Cardiac muscle cell (in vitro differentiated cells and primary cell): ENCODE results near the gene TMEM108. TPM values are rescaled to one million over a fixed set of nuclear protein-coding genes. Genes with fewer than 3 reads are reported as not detected.

ENCODE experiments used
- DNase-seq, 2 donors: peaks; one replicate each; pipeline versions ENCODE4 v3.0.0 to v3.0.0-alpha.2; 2010 to 2017; ENCODE audit warnings: low read depth in 1 of 2, low spot score in 1 of 2
- H3K27ac ChIP-seq: fragments of 200-600 bp; sonication (generic); 2 replicates; pipeline ENCODE4 v1.5.1; 2016
- H3K27me3 ChIP-seq: fragments of 200-600 bp; sonication (generic); 2 replicates; pipeline ENCODE4 v1.6.0; 2016; ENCODE audit warnings: control low read depth
- H3K36me3 ChIP-seq: fragments of 200-600 bp; sonication (generic); 2 replicates; pipeline ENCODE4 v1.5.1; 2016; ENCODE audit warnings: control low read depth
- H3K4me1 ChIP-seq: fragments of 200-600 bp; sonication (generic); 2 replicates; pipeline ENCODE4 v1.8.1; 2017; ENCODE audit warnings: low read depth, mild to moderate bottlenecking, mixed run types
- H3K4me3 ChIP-seq: fragments of 200-600 bp; sonication (generic); 2 replicates; pipeline ENCODE4 v1.5.1; 2016; ENCODE audit warnings: mild to moderate bottlenecking
- H3K9me3 ChIP-seq: fragments of 200-600 bp; sonication (generic); 2 replicates; pipeline ENCODE4 v1.5.1; 2017; ENCODE audit warnings: low read depth, mild to moderate bottlenecking, control low read depth
- polyA plus RNA-seq: library from polyadenylated mRNA; unstranded; fragments of >200 nt; fragmentation: Nextera tagmentation; extraction: Ambion mirVana; gene quantifications from 2 replicates; pipeline ENCODE4 v1.2.1, GENCODE V29; 2016
- total RNA-seq: library from RNA; depleted of rRNA; stranded (reverse); fragments of >200 nt; gene quantifications from 2 replicates; pipeline ENCODE4 v1.2.3, GENCODE V29; 2016
- TF ChIP-seq, protein P1 (sequence below): IDR thresholded peaks from 2 replicates; pipeline ENCODE4 v1.5.1; 2012; ENCODE audit warnings: low read depth, mild to moderate bottlenecking, low read length

Gene TMEM108
- total and polyA plus RNA-seq, 2 experiments from 2014 or later, result 1.0 to 1.6 TPM

DNA sequence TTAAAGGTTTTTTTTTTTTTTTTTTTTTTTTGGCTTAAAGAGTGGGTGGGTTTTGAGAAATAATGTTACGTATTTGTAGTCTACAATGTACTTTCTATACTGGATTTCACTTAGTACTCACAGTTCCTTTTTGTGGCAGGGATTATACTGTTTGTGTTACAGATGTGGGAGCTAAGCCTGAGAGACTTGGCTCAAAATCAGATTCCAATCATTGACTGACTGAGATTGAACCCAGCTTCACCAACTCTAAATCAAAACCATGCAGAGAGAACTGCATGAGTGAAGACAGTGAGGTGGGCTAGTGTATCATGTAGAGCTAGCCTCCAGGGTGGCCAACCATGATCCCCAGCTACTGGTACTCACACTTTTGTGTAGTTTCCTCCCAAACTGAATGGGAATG, 68.0 kb downstream of the TMEM108 start:
- H3K4me1 ChIP-seq, result peaks cover 5% of the 10 kb centered on the region
- H3K36me3 ChIP-seq, result no peaks in the 10 kb centered on the region
- no peaks in the 10 kb centered on the region for H3K27me3 ChIP-seq
- DNase-seq, result no peak
- H3K4me3 ChIP-seq, result no peak overlapping the region
- TF ChIP-seq, protein P1, sequence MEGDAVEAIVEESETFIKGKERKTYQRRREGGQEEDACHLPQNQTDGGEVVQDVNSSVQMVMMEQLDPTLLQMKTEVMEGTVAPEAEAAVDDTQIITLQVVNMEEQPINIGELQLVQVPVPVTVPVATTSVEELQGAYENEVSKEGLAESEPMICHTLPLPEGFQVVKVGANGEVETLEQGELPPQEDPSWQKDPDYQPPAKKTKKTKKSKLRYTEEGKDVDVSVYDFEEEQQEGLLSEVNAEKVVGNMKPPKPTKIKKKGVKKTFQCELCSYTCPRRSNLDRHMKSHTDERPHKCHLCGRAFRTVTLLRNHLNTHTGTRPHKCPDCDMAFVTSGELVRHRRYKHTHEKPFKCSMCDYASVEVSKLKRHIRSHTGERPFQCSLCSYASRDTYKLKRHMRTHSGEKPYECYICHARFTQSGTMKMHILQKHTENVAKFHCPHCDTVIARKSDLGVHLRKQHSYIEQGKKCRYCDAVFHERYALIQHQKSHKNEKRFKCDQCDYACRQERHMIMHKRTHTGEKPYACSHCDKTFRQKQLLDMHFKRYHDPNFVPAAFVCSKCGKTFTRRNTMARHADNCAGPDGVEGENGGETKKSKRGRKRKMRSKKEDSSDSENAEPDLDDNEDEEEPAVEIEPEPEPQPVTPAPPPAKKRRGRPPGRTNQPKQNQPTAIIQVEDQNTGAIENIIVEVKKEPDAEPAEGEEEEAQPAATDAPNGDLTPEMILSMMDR, result no peak
- no peak overlapping the region for H3K27ac ChIP-seq
- H3K9me3 ChIP-seq, result no peaks in the 10 kb centered on the region

DNA sequence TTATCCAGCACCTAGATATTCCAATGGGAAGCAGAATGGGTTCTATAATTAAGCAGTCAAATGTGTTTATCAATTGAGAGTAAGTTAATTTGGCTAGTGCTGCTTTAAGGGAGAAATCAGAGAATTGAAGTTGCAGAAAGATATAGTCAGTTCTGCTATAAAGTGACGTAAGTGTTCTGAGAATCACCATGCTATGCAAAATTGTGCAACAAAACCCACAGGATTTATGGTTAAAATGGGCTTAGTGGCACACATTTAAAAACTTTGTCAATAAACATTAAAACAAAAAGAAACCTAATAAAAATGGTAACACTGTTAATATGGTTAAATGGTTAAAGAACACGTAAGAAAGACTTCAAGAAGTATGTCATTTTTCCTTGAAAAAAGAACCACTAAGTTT, 74.5 kb downstream of the TMEM108 start:
- Histone ChIP-seq H3K27me3 (peaks cover 3% of the 10 kb centered on the region), H3K9me3 (no peaks in the 10 kb centered on the region), H3K36me3 (no peaks in the 10 kb centered on the region), H3K27ac (no peak overlapping the region), H3K4me1 (peaks cover 5% of the 10 kb centered on the region), H3K4me3 (no peak overlapping the region)
- TF ChIP-seq, protein P1, result no peak
- peak in 1 of 2 donors; percentile 44 for DNase-seq

DNA sequence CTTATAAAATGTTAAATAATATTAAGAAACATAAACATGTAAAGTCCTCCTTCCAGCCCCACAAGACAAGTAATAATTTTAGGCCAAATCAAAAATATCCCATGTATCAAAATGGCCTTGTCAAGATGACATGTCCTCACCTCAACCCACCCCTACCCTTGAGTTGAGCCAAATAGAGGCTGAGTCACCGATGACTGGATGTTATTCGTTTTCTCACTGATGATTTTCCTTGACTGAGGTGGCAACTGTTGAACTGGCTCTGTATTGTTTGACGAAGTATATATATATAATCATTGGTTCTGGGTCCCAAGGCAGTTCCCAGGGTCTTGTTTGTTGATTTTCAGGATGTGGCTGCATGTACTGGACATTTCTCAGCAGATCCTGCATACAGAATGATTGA, 75.3 kb downstream of the TMEM108 start:
- H3K27ac ChIP-seq, result no peak overlapping the region
- TF ChIP-seq, protein P1, result no peak
- no peak for DNase-seq
- peaks cover 5% of the 10 kb centered on the region for H3K4me1 ChIP-seq
- no peak overlapping the region for H3K4me3 ChIP-seq
- H3K27me3 ChIP-seq, result peaks cover 3% of the 10 kb centered on the region
- H3K9me3 ChIP-seq, result no peaks in the 10 kb centered on the region
- no peaks in the 10 kb centered on the region for H3K36me3 ChIP-seq

DNA sequence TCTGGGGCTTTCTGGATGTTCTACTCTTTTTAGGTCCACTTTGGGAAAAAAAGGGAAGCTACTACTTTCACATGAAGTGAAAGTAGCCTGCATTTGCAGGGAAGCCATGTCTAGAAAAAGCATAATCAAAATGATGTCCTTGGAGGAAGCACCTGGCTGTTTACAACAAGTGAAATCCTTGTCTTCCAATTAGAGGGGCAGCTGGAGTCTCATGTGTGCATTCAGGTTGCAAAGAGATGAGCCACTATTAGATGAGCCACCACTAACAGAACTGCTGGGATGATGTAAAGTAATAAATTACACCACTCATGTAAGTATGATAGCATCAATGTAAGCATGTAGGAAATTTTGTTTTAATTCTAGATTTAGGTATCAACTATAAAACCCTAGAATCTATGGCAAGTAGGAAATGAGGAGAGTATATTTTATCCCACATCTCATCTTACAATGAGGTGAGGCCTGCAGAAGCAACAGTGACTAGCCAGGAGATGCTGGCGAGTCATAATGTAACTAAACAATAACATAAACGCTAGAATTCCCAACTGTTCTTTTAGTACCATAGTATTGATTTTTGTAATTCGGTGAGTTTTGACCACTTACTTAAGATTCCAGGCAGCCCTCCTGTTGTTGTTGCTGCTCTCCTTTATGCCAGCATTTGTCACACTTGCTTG, 75.9 kb downstream of the TMEM108 start:
- TF ChIP-seq, protein P1, result no peak
- Histone ChIP-seq H3K36me3 (no peaks in the 10 kb centered on the region), H3K27me3 (peaks cover 3% of the 10 kb centered on the region), H3K4me3 (no peak overlapping the region), H3K27ac (no peak overlapping the region), H3K4me1 (peaks cover 5% of the 10 kb centered on the region), H3K9me3 (no peaks in the 10 kb centered on the region)
- DNase-seq, result no peak

DNA sequence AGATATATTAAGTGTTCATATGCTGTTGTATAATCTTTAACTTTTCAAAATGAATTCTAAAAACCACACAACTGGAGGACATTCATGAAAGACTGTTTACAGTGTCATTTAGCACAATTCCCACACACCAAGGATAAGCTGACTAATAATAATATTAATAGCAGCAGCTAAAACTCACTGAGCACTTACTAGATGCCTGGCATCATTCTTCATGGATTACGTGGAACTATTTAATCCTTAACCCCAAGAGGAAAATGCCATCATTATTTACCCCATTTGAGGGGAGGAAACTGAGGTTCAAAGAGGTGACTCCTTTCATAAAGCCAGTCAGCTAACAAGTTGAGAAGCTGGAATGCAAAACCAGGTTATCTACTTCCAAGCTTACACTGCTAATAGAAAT, 77.0 kb downstream of the TMEM108 start:
- Histone ChIP-seq H3K27ac (no peak overlapping the region), H3K27me3 (peaks cover 3% of the 10 kb centered on the region), H3K36me3 (no peaks in the 10 kb centered on the region), H3K4me3 (no peak overlapping the region), H3K9me3 (no peaks in the 10 kb centered on the region), H3K4me1 (peaks cover 2% of the 10 kb centered on the region)
- TF ChIP-seq, protein P1, result no peak
- no peak for DNase-seq
